Measurements from ENCODE around the gene CRISPLD2.

Gene CRISPLD2

GRCh38 chr16:84827131-84827574 lies 7.4 kb downstream of the CRISPLD2 start:
- no peaks in the 10 kb centered on the region for H3K9me2 ChIP-seq (replicated peaks; ENCODE audit: low read depth, low read length)
- no peak overlapping the region for H3K4me3 ChIP-seq (ENCODE audit: low read length, poor library complexity, severe bottlenecking)
- H3K79me2 ChIP-seq (ENCODE audit: insufficient read depth, low read length): no peaks in the 10 kb centered on the region
- no peak overlapping the region for H3K9ac ChIP-seq (ENCODE audit: low read depth, low read length, poor library complexity, severe bottlenecking)
- no peaks in the 10 kb centered on the region for H3K4me1 ChIP-seq (ENCODE audit: insufficient read depth, low read length, poor library complexity, severe bottlenecking)
- no peaks in the 10 kb centered on the region for H3K36me3 ChIP-seq (ENCODE audit: insufficient read depth, low read length)
- no peaks in the 10 kb centered on the region for H4K20me1 ChIP-seq (ENCODE audit: insufficient read depth, low read length, poor library complexity, severe bottlenecking)
- H3K4me2 ChIP-seq (ENCODE audit: low read depth, low read length, poor library complexity, severe bottlenecking): no peak overlapping the region
- H3F3A ChIP-seq (ENCODE audit: low read depth): no peaks in the 10 kb centered on the region
- no peak overlapping the region for H2AFZ ChIP-seq (ENCODE audit: low read length)
- no peaks in the 10 kb centered on the region for H3K27me3 ChIP-seq (ENCODE audit: insufficient read depth, low read length, poor library complexity, severe bottlenecking)
- H3K9me3 ChIP-seq (ENCODE audit: insufficient read depth, low read depth, low read length): no peaks in the 10 kb centered on the region
- TF ChIP-seq EZH2phosphoT487 (IDR thresholded peaks at IDR 0.05; ENCODE audit: borderline replicate concordance): no peak
- TF ChIP-seq, protein P1, sequence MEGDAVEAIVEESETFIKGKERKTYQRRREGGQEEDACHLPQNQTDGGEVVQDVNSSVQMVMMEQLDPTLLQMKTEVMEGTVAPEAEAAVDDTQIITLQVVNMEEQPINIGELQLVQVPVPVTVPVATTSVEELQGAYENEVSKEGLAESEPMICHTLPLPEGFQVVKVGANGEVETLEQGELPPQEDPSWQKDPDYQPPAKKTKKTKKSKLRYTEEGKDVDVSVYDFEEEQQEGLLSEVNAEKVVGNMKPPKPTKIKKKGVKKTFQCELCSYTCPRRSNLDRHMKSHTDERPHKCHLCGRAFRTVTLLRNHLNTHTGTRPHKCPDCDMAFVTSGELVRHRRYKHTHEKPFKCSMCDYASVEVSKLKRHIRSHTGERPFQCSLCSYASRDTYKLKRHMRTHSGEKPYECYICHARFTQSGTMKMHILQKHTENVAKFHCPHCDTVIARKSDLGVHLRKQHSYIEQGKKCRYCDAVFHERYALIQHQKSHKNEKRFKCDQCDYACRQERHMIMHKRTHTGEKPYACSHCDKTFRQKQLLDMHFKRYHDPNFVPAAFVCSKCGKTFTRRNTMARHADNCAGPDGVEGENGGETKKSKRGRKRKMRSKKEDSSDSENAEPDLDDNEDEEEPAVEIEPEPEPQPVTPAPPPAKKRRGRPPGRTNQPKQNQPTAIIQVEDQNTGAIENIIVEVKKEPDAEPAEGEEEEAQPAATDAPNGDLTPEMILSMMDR (conservative IDR thresholded peaks at IDR 0.05; ENCODE audit: low read length): no peak

GRCh38 chr16:84827897-84828296 lies 8.1 kb downstream of the CRISPLD2 start:
- H3F3A ChIP-seq (ENCODE audit: low read depth): no peaks in the 10 kb centered on the region
- no peak for TF ChIP-seq EZH2phosphoT487 (IDR thresholded peaks at IDR 0.05; ENCODE audit: borderline replicate concordance)
- TF ChIP-seq, protein P1 (conservative IDR thresholded peaks at IDR 0.05; ENCODE audit: low read length): no peak
- no peak overlapping the region for H3K4me2 ChIP-seq (ENCODE audit: low read depth, low read length, poor library complexity, severe bottlenecking)
- no peaks in the 10 kb centered on the region for H3K9me3 ChIP-seq (ENCODE audit: insufficient read depth, low read depth, low read length)
- no peaks in the 10 kb centered on the region for H3K36me3 ChIP-seq (ENCODE audit: insufficient read depth, low read length)
- no peak overlapping the region for H3K4me3 ChIP-seq (ENCODE audit: low read length, poor library complexity, severe bottlenecking)
- H3K9ac ChIP-seq (ENCODE audit: low read depth, low read length, poor library complexity, severe bottlenecking): no peak overlapping the region
- no peaks in the 10 kb centered on the region for H3K27me3 ChIP-seq (ENCODE audit: insufficient read depth, low read length, poor library complexity, severe bottlenecking)
- no peak overlapping the region for H2AFZ ChIP-seq (ENCODE audit: low read length)
- H4K20me1 ChIP-seq (ENCODE audit: insufficient read depth, low read length, poor library complexity, severe bottlenecking): no peaks in the 10 kb centered on the region
- no peaks in the 10 kb centered on the region for H3K4me1 ChIP-seq (ENCODE audit: insufficient read depth, low read length, poor library complexity, severe bottlenecking)
- no peaks in the 10 kb centered on the region for H3K79me2 ChIP-seq (ENCODE audit: insufficient read depth, low read length)
- no peaks in the 10 kb centered on the region for H3K9me2 ChIP-seq (replicated peaks; ENCODE audit: low read depth, low read length)

- H3K27me3 ChIP-seq (ENCODE audit: insufficient read depth, low read length, poor library complexity, severe bottlenecking): no peaks in the 10 kb centered on the region
- no peaks in the 10 kb centered on the region for H4K20me1 ChIP-seq (ENCODE audit: insufficient read depth, low read length, poor library complexity, severe bottlenecking)
- H3K79me2 ChIP-seq (ENCODE audit: insufficient read depth, low read length): no peaks in the 10 kb centered on the region
- no peak overlapping the region for H3K4me3 ChIP-seq (ENCODE audit: low read length, poor library complexity, severe bottlenecking)
- no peaks in the 10 kb centered on the region for H3K4me1 ChIP-seq (ENCODE audit: insufficient read depth, low read length, poor library complexity, severe bottlenecking)
- TF ChIP-seq, protein P1 (conservative IDR thresholded peaks at IDR 0.05; ENCODE audit: low read length): no peak
- TF ChIP-seq EZH2phosphoT487 (IDR thresholded peaks at IDR 0.05; ENCODE audit: borderline replicate concordance): no peak
- H3K9ac ChIP-seq (ENCODE audit: low read depth, low read length, poor library complexity, severe bottlenecking): no peak overlapping the region
- H3K9me3 ChIP-seq (ENCODE audit: insufficient read depth, low read depth, low read length): no peaks in the 10 kb centered on the region
- no peaks in the 10 kb centered on the region for H3K36me3 ChIP-seq (ENCODE audit: insufficient read depth, low read length)
- no peaks in the 10 kb centered on the region for H3K9me2 ChIP-seq (replicated peaks; ENCODE audit: low read depth, low read length)
- no peak overlapping the region for H2AFZ ChIP-seq (ENCODE audit: low read length)
- no peak overlapping the region for H3K4me2 ChIP-seq (ENCODE audit: low read depth, low read length, poor library complexity, severe bottlenecking)
- no peaks in the 10 kb centered on the region for H3F3A ChIP-seq (ENCODE audit: low read depth)
Observed at GRCh38 chr16:84828322-84828721, 8.5 kb downstream of the CRISPLD2 start.

All from Loucy (cell line).